Endothelial cell of umbilical vein (primary cell): ENCODE measurements around the gene C1QC. TPM values are rescaled to one million over a fixed set of nuclear protein-coding genes. Genes with fewer than 3 reads are reported as not detected.
A peak's percentile ranks its signal among the peaks of the same experiment; 100 is the strongest.
"Not testable (repeated sequence)": the region's sequence is repeated elsewhere in the genome, so short reads cannot be mapped to it uniquely, and the experiment has no call there.

Experiments
- BruUV-seq: library from RNA; stranded (reverse); fragments of 400-500 nt; replicated peaks from 2 replicates; lab custom pipeline; 2021; lab: Mats Ljungman, UMichigan
- CTCF ChIA-PET: fragments of 300-600, 350-600 bp; sonication (Branson Sonifier 250); formaldehyde crosslinking; loops from one replicate; lab custom pipeline; 2021; ENCODE audit warnings: antibody characterized with exemption, inconsistent platforms; lab: Charles Lee
- POLR2A ChIA-PET: fragments of 300-600, 350-600 bp; sonication (Branson Sonifier 250); formaldehyde crosslinking; loops from one replicate; lab custom pipeline; 2021; ENCODE audit warnings: antibody characterized with exemption, inconsistent platforms; lab: Charles Lee
- DNase-seq: peaks from one replicate; pipeline ENCODE4 v3.0.0-alpha.2; 2011; ENCODE audit warnings: low read depth, low spot score
- FAIRE-seq: peaks from 2 replicates; lab custom pipeline; 2011; peaks lifted over from hg19 to GRCh38; lab: Jason Lieb, UNC
- H2AFZ ChIP-seq: 2 replicates; pipeline ENCODE4 v1.6.0; 2012; ENCODE audit warnings: low read depth, low read length, control low read depth, inconsistent platforms
- H3K27ac ChIP-seq: 2 replicates; pipeline ENCODE4 v1.5.1; 2011; ENCODE audit warnings: low read depth, mild to moderate bottlenecking, control low read depth, low read length, moderate library complexity; ENCODE audit not compliant: insufficient read depth
- H3K27me3 ChIP-seq, 2 experiments: 2 replicates each; pipeline versions ENCODE4 v1.6.0 to v1.6.1; 2011; ENCODE audit warnings: low read length in 2 of 2, mixed read lengths in 1 of 2; ENCODE audit not compliant: control insufficient read depth in 2 of 2, insufficient read depth in 2 of 2
- H3K36me3 ChIP-seq, 2 experiments: 2 replicates in 1 of 2; 3 replicates in 1 of 2; pipeline ENCODE4 v1.5.1; 2011; ENCODE audit warnings: low read length in 2 of 2, mild to moderate bottlenecking in 1 of 2, moderate library complexity in 1 of 2; ENCODE audit not compliant: control insufficient read depth in 2 of 2, insufficient read depth in 2 of 2; ENCODE audit errors: extremely low read depth in 1 of 2
- H3K4me1 ChIP-seq: 3 replicates; pipeline ENCODE4 v1.5.1; 2011; ENCODE audit warnings: mild to moderate bottlenecking, low read length; ENCODE audit not compliant: control insufficient read depth, insufficient read depth; ENCODE audit errors: extremely low read depth
- H3K4me2 ChIP-seq: 2 replicates; pipeline ENCODE4 v1.6.1; 2011; ENCODE audit warnings: low read length, control low read depth, mixed read lengths; ENCODE audit not compliant: insufficient read depth
- H3K4me3 ChIP-seq, 3 experiments: fragments of 200-600 bp in 1 of 3; sonication (generic), shearing (Covaris generic) in 1 of 3; replicated peaks in 1 of 3; 2 replicates each; pipeline ENCODE4 v1.5.1; 2011 to 2016; ENCODE audit warnings: control low read depth in 3 of 3, low read length in 3 of 3, mild to moderate bottlenecking in 2 of 3, inconsistent platforms in 1 of 3, low read depth in 1 of 3, moderate library complexity in 1 of 3; ENCODE audit not compliant: insufficient read depth in 1 of 3
- H3K79me2 ChIP-seq: 2 replicates; pipeline ENCODE4 v1.6.0; 2012; ENCODE audit warnings: low read length, inconsistent platforms; ENCODE audit not compliant: control insufficient read depth, insufficient read depth
- H3K9ac ChIP-seq: replicated peaks from 2 replicates; pipeline ENCODE3; 2011; ENCODE audit warnings: low read length, control low read depth; ENCODE audit not compliant: insufficient read depth; ENCODE audit errors: extremely low read depth
- H3K9me1 ChIP-seq: replicated peaks from 3 replicates; pipeline ENCODE4 v1.6.0; 2011; ENCODE audit warnings: mild to moderate bottlenecking, low read length; ENCODE audit not compliant: control insufficient read depth, insufficient read depth; ENCODE audit errors: extremely low read depth
- H3K9me3 ChIP-seq: replicated peaks from 2 replicates; pipeline ENCODE4 v1.5.1; 2012; ENCODE audit warnings: low read length, inconsistent platforms; ENCODE audit not compliant: control insufficient read depth, insufficient read depth
- H4K20me1 ChIP-seq: replicated peaks from 2 replicates; pipeline ENCODE3; 2011; ENCODE audit warnings: mild to moderate bottlenecking, low read length; ENCODE audit not compliant: control insufficient read depth, insufficient read depth; ENCODE audit errors: extremely low read depth
- EZH2 ChIP-seq: IDR thresholded peaks from 2 replicates; pipeline ENCODE4 v1.6.1; 2012; ENCODE audit warnings: borderline replicate concordance, low read depth, mild to moderate bottlenecking, moderate library complexity, low read length, inconsistent platforms; ENCODE audit not compliant: severe bottlenecking
- FOS ChIP-seq: IDR thresholded peaks from 2 replicates; pipeline ENCODE4 v1.6.1; 2011; ENCODE audit warnings: mild to moderate bottlenecking, low read length, moderate library complexity, borderline replicate concordance; ENCODE audit not compliant: insufficient read depth
- GATA2 ChIP-seq: IDR thresholded peaks from 2 replicates; pipeline ENCODE4 v1.7.0; 2011; ENCODE audit warnings: low read depth, mild to moderate bottlenecking, moderate library complexity, mixed read lengths, low read length; ENCODE audit not compliant: insufficient read length, insufficient read depth
- dilution Hi-C: fragments of 300-500 bp; cut with MboI; formaldehyde crosslinking; loops from one replicate; pipeline ENCODE4 v1.15.0; 2019; ENCODE audit warnings: low sequenced_read_pairs; ENCODE audit not compliant: extremely low pct_ligation_motif_present
- intact Hi-C: fragments of 100-400 bp; cut with micrococcal nuclease; formaldehyde crosslinking; loops from one replicate; pipeline ENCODE4 v1.10.0; 2022
- polyA plus RNA-seq, 4 experiments: library from polyadenylated mRNA; depleted of rRNA in 3 of 4; stranded (reverse) in 3 of 4; unstranded in 1 of 4; fragments of >200 nt; gene quantifications; 2 replicates each; pipeline versions ENCODE4 v1.2.1 to v1.2.3, GENCODE V29; 2011 to 2012; ENCODE audit warnings: missing spikeins in 1 of 4
- total RNA-seq: library from RNA; stranded (reverse); gene quantifications from 2 replicates; pipeline ENCODE4 v1.2.3, GENCODE V29; 2021
- TF ChIP-seq, protein P1 (sequence below), 2 donors: IDR thresholded peaks; 1 replicate in 1 of 2; 2 replicates in 1 of 2; pipeline ENCODE4 v1.5.1; 2011; ENCODE audit warnings: low read length in 2 of 2, mild to moderate bottlenecking in 2 of 2, moderate library complexity in 2 of 2, control low read depth in 1 of 2, inconsistent platforms in 1 of 2, low read depth in 1 of 2; ENCODE audit not compliant: insufficient read depth in 1 of 2; ENCODE audit errors: extremely low read depth in 1 of 2

The C1QC gene
- total and polyA plus RNA-seq, 2 donors (not counting 3 experiments of a cell fraction or from before 2014, with no cell fraction given): not detected

GRCh38 chr1:22665752-22666151 lies 22.3 kb downstream of the C1QC start:
- POLR2A ChIA-PET: no interaction called here

DNA sequence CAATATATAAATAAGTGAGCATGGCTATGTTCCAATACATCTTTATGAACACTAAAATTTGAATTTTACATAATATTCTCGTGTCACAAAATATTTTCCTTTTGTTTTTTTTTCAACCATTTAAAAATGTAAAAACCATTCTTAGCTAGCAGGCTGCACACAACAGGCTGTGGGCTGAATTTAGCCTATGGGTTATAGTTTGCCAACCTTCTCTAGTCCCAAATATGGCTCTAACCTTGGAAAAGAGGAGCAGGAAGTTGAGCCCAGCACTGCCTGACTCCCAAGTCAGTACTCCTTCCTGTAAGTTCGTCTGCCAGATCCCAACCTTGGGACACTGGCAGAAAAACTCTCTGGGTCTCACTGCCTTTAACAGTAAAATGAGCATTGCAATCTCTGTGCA lies 23.0 kb downstream of the C1QC start:
- intact Hi-C loops: loop anchor here (1.0 kb wide), 1 partner anchor 298 kb away; no protein-coding TSS in a partner anchor
- CTCF ChIA-PET: interaction anchor here (1.1 to 7.3 kb wide), 9 partner anchors 36 to 298 kb away, joined by 3 to 125 read pairs (median 4); no protein-coding TSS in a partner anchor

More at GRCh38 chr1:22665752-22666151, 22.3 kb downstream of the C1QC start:
- no peaks in the 10 kb centered on the region for H3K36me3 ChIP-seq
- H3K9me3 ChIP-seq: no peaks in the 10 kb centered on the region
- no peak overlapping the region for H3K27ac ChIP-seq
- peaks cover 2 to 10% of the 10 kb centered on the region in 2 experiments for H3K27me3 ChIP-seq
- no peak overlapping the region for H3K9ac ChIP-seq
- DNase-seq (peak; percentile 47), FAIRE-seq (peak; percentile 48)
- no peaks in the 10 kb centered on the region for H3K4me1 ChIP-seq
- dilution Hi-C loops: loop anchor here (25.0 kb wide), 1 partner anchor 297 kb away; the partner anchor contains the start of gene LACTBL1
- H3K9me1 ChIP-seq: no peaks in the 10 kb centered on the region
- H3K4me3 ChIP-seq: no peak overlapping the region
- no peaks in the 10 kb centered on the region for H4K20me1 ChIP-seq
- CTCF ChIA-PET: interaction anchor here (0.6 to 7.3 kb wide), 8 partner anchors 9 to 299 kb away, joined by 3 to 125 read pairs (median 4); no protein-coding TSS in a partner anchor
- no TSS peak for BruUV-seq
- no peak for TF ChIP-seq GATA2
- TF ChIP-seq, protein P1, sequence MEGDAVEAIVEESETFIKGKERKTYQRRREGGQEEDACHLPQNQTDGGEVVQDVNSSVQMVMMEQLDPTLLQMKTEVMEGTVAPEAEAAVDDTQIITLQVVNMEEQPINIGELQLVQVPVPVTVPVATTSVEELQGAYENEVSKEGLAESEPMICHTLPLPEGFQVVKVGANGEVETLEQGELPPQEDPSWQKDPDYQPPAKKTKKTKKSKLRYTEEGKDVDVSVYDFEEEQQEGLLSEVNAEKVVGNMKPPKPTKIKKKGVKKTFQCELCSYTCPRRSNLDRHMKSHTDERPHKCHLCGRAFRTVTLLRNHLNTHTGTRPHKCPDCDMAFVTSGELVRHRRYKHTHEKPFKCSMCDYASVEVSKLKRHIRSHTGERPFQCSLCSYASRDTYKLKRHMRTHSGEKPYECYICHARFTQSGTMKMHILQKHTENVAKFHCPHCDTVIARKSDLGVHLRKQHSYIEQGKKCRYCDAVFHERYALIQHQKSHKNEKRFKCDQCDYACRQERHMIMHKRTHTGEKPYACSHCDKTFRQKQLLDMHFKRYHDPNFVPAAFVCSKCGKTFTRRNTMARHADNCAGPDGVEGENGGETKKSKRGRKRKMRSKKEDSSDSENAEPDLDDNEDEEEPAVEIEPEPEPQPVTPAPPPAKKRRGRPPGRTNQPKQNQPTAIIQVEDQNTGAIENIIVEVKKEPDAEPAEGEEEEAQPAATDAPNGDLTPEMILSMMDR (IDR thresholded peaks at IDR 0.05; ENCODE audit: extremely low read depth in 1 of 2, insufficient read depth in 1 of 2, low read depth in 1 of 2, low read length in 2 of 2): peak; percentile 72 to 79
- no peaks in the 10 kb centered on the region for H3K79me2 ChIP-seq
- H3K4me2 ChIP-seq: no peak overlapping the region
- H2AFZ ChIP-seq: no peak overlapping the region
- intact Hi-C loops: loop anchor here (1.0 kb wide), 2 partner anchors 265 to 299 kb away; no protein-coding TSS in a partner anchor

DNA sequence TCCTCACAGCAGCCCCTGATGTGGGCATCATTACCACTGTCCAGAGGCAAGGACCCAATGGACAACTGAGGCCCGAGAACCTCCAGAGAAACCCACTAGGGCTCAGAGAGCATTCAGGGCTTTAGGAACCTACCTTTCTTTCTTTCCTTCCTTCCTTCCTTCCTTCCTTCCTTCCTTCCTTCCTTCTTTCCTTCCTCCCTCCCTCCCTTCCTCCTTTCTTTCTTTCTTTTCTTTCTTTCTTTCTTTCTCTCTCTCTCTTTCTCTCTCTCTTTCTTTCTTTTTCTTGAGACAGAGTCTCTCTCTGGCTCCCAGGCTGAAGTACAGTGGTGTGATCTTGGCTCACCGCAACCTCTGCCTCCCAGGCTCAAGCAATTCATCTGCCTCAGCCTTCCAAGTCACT lies 25.4 kb downstream of the C1QC start:
- H3K27me3 ChIP-seq: peaks cover 15 to 18% of the 10 kb centered on the region in 2 experiments
- H3K27ac ChIP-seq, POLR2A ChIA-PET, H3K9me3 ChIP-seq, H3K9ac ChIP-seq, H3K79me2 ChIP-seq, H3K4me1 ChIP-seq, H3K4me3 ChIP-seq, H3K9me1 ChIP-seq, H2AFZ ChIP-seq, H3K4me2 ChIP-seq, intact Hi-C loops, FAIRE-seq, H3K36me3 ChIP-seq, BruUV-seq, H4K20me1 ChIP-seq, DNase-seq: not testable (repeated sequence)
- dilution Hi-C loops: loop anchor here (25.0 kb wide), 1 partner anchor 293 kb away; the partner anchor contains the start of gene LACTBL1
- CTCF ChIA-PET: interaction anchor here (1.0 to 7.3 kb wide), 3 partner anchors 34 to 295 kb away, joined by 4 to 125 read pairs (median 42); no protein-coding TSS in a partner anchor

More for the DNA sequence above, 23.0 kb downstream of the C1QC start:
- Histone ChIP-seq H3K27ac (no peak overlapping the region), H3K4me1 (no peaks in the 10 kb centered on the region), H3K9me3 (no peaks in the 10 kb centered on the region), H4K20me1 (no peaks in the 10 kb centered on the region), H3K4me3 (no peak overlapping the region), H3K36me3 (no peaks in the 10 kb centered on the region), H3K4me2 (no peak overlapping the region), H3K9me1 (no peaks in the 10 kb centered on the region), H3K27me3 (peaks cover 3 to 12% of the 10 kb centered on the region in 2 experiments), H3K9ac (no peak overlapping the region), H2AFZ (no peak overlapping the region), H3K79me2 (no peaks in the 10 kb centered on the region)
- dilution Hi-C loops: loop anchor here (25.0 kb wide), 1 partner anchor 296 kb away; the partner anchor contains the start of gene LACTBL1
- FAIRE-seq: no peak
- no peak for TF ChIP-seq FOS
- TF ChIP-seq GATA2: no peak
- TF ChIP-seq EZH2: no peak
- POLR2A ChIA-PET: no interaction called here
- BruUV-seq: no TSS peak
- DNase-seq: no peak
